ENCODE measurements around the gene KLC4.
"Not testable (repeated sequence)": the region's sequence is repeated elsewhere in the genome, so short reads cannot be mapped to it uniquely, and the experiment has no call there.

The KLC4 gene

DNA sequence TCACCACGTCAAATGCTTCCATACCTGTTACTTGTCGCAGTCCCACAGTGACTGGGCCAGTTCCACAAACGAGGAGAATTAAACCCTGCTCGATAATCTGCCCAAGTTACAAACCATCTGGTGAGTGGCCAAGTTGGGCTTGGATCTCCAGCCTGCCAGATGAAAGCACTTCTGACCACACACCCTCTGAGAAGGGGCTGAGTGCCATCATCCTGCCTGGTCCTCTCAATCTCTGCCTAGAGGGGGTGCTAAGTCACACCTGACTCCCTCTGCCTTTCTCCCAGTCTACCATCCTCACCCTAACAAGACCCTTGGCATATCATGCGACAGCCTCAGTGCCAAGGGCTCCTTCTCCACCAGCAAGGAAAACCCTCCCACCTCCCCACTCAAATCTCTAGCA is 22.2 kb upstream of the KLC4 start:
- DNase-seq = no peak

DNA sequence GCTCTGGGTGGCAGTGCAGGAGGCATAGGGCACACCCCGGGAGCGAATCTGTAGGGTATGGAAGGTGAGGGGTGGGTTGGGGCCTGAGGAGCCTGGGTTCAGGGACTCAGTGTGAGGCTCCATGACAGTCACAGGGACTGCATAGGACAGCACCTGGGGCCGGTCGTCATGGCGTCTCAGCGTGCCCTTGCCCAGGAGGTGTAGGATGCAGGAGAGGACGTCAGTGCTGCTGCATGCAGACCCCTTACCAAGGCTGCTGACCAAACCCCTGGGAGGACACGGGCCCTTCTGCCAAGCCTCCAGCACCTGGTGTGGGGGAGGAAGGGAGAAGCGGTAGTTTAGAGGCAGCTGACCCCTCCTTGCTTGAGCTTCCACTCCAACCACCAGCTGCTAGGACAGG is 21.7 kb upstream of the KLC4 start:
- DNase-seq = no peak

DNA sequence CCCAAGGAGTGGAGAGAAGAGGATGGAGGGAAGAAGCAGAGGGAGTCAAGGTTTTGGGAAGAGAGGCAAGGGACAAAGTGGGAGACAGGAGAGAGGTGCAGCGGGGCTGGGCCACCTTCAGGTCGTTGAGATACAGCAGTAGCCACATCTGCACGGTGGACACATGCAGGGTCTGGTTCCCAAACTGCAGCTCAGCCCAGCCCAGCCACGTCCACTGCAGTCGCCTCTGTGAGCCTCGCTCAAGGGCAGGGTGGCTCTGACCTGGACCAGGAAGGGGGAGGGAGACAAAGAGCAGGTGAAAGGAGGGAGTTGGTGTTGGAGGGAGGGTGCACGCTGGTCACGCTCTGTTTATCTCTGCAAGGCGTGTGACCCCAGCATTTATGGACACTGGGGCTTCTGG is 20.7 kb upstream of the KLC4 start:
- no peak for DNase-seq

DNA sequence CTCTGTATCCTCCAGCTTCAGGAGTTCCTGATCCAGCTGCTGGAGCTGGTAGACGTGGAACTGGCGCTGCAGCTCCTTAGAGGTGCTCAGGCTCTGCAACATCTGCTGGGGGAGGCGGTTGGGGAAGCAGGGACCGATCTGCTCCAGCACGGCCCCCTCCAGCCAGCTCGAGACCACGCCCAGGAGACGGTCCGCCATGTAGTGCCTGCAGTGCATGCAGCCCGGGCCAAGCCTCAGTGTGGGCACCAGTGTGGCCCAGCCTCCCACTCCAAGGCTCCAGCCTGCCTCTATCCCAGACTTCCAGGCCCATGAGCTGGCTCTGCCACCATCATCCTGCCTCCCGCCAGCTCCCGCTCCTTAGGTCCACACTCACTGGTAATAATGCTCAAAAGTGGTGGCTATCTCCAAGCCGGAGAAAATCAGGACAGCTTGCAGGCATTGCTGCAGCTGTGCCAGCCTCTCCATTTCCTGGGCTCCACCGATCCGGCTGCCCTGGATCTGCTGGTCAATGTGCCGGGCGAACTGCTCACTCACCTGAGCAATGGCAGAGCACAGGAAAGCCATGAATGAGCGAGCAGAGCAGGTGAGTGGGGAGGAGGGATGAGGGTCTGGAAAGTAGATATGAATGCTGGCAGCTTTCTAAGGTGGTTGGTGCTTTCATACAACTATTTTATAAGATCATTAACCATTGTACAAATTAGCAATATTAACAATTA is 18.7 kb upstream of the KLC4 start:
- DNase-seq = no peak

DNA sequence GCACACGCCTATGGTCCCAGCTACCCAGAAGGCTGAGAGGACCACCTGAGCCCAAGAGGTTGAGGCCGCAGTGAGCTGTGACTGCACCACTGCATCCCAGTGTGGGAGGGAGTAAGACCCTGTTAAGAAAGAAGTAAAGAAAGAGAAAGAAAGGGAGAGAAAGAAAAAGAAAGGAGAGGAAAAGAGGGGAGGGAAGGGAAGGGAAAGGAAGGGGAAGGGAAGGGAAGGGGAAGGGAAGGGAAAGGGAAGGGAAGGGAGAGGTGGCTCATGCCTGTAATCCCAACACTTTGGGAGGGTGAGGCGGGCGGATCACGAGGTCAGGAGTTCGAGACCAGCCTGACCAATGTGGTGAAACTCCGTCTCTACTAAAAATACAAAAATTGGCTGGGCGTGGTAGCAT is 18.0 kb upstream of the KLC4 start:
- DNase-seq = not testable (repeated sequence)

DNA sequence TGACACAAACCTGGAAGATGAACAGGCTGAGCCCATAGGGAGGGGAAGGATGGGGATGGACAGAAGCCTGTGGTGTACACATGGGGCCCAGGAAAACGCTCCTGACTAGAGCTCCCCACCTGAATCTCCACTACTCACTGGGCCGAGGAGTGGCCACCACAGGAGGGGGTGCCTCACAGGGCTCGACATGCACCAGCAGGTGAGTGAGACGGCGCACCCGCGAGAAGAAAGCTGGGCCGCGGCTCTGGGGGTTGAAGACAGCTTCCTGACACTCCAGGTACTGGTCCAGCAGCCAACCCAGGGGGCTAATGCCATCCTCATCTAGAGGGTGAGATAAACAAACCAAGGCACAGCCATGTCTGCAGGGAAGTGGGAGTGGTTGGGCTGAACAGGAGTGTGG is 16.1 kb upstream of the KLC4 start:
- DNase-seq = no peak

DNA sequence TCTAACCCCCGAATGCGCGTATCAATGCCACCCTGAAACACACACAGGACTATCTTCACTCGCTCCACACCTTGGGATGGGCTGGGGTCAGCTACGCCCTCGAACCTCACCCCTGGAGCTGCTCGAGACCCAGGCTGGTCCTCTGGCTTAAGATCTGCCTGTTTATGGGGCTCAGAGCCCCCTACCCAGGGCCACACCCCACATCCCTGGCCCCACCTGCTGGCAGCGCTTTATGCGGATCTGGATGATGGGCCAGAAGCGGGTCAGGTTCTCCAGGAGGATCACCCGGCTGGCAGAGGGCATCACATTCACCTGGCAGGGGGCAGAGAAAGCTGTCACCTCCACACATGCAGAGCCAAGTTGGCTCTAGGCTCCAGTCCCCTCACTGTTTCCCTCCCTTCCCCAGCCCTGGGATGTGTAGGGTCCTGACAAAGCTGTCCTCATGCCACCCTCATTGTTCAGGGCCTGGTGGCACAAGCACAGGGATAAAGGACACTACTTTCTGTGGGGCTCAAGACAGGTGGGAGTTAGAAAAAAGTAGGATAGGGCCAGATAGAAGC is 14.0 kb upstream of the KLC4 start:
- no peak for DNase-seq

DNA sequence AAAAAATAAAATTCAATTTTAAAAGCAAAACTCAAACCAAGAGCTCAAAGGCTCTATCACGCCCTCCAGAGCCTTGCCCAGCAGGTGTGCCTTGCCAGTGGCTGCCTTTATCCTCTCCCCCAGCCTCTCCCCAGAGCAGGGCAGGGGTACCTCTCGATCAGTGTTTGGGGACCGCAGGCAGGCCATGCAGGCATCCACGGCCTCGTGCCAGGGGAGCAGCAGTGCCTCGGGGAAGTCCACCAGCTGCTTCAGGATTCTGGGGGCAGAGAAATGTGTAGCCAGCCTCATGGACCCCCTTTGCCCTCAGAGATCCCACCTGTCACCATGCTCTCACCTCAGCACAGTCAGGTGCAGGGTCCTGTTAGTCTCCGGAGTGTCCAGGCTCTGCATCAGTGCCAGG is 11.4 kb upstream of the KLC4 start:
- no peak for DNase-seq

DNA sequence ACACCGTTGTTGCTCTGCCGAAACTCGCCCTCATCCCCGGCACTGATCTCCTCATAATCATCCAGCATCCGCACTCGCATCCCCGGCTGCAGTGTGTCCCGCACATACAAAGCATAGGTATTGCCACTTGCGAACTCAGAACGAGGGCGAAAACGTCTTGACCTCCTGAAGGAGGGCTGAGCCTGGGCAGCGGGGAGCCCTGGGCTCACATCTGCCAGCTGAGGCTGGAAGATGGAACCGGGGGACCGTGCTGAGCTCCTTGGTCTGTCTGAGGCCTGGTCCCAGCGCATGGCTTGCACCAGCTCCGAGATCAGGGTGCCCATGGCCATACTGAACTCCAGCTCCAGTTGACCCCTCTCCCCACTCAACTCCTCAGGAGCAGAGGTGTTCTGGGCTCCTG is 8.4 kb upstream of the KLC4 start:
- no peak for DNase-seq

DNA sequence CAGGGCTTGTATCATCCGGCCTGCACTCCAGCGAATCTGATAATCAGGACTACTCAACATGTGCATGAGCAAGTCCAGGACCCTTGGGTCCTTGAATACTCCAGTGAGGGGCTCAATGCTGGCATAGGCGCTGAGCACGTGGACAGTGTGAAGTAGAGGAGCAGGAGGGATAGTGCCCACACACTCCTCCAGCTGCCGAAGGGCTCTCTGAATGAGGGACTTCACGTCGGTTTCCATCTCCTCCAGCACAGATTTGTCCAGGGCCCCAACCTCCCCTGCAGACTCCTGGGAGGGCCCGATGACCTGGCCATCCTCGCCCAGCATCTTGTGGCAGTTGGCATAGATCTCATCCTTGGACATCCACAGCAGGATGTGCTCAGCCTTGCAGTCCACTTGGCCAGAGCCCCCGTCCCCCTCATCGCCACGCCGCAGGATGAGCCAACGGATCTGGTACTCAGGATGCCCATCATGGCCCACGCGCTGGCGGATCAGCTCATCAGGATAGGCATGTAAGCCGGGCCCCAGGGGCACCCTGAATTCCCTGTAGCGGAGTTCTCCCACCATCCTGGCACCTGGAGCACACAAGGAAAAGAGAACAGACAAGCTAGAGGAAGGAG is 7.1 kb upstream of the KLC4 start:
- DNase-seq = no peak

DNA sequence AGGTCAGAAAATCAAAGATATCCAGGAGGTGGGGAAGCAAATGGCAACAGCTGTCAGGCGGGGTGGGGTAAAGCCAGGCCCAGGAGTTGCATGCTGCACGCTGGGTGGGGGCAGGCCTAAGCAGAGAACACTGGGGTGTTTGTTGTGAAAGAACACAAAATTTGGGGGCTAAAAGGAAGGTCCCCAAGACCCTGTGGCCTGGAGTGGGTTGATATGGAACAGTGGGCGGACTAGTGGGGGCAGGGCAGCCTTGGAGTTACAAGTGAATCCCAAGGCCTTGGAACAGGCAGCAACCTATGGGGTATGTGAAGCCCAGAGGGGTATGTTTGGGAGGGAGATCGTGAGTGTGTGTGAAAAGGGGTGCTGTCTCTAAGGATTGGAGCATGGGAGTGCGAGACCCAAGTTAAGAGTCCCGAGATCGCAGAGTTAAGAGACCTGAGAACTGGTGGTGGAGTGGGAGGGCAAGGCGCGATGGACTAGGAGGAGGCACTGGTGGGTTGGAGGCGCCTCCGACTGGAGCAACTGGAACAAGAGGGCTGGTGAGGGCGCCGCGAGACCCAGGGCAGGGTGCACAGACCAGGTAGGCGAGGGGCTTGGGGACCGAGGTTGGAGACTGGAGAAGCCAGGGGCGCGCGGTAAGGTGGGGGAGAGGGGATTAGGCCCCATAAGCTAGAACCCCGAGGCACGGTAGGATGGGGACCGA is 6.4 kb upstream of the KLC4 start:
- DNase-seq = no peak

DNA sequence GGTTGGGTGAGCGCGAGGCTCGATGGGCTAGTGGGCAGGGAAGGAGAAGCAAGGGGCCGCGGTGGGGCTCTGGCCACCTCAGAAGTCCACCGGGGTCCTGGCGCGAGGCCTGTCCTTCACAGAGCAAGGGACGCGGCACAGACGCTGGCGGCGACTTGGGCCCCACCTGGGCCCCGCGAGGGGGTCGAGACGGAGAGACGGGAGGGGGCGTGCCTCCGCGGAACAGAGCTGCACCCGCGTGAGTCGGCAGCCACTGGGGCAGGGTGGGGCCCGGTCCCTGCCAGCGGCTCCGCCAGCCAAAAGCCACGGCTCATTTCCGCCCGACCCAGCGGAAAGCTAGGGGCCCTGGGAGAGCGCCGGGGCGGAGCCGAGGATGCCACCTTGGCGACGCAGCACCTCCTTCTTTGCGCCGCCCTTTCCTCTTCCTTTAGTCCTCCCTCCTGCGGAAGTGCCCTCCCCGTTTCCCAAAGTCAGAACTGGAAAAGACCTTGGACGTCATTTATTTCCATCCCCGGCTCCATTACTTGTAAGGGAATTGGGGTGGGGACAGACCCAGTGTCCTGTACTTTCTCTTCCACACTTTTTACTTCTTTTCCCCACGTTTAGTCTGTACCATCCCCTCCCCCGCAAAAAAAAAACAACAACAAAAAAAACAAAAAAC is 5.8 kb upstream of the KLC4 start, which contains the start of gene CUL7:
Gene CUL7 (minus strand): TSS at position 307 of the 661 bp plus-strand sequence. CDS start 1,063 bp downstream, outside the sequence.
- DNase-seq = peak; percentile 87

DNA sequence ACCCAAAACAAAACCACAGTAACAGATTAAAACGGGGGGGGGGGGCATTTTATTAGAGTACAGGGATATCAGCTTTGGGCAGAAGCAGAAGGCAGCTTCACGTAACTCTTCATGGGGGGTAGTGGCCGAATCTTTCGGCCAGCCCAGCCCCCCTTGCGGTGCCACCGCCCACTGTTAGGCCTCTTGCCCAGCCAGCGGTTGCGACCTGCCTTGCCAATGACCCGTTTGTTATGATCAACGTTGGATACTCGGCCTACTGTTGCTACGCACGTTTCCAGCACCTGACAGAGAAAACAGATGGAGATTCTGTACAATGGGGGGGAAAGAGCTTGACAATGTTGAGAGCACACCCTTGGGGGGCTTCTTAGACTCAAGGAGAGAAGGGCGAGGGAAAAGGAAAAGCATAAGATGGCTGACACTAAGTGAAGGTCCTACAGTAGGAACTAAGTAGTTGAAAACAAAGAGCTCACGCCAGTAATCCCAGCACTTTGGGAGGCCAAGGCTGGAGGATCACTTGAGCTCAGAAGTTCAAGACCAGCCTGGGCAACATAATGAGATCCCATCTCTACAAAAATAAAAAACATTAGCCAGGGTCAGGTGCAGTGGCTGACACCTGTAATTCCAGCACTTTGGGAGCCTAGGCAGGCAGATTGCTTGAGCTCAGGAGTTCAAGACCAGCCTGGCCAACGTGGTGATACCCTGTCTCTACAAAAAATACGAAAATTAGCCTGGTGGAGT is 5.1 kb upstream of the KLC4 start:
- DNase-seq = no peak

DNA sequence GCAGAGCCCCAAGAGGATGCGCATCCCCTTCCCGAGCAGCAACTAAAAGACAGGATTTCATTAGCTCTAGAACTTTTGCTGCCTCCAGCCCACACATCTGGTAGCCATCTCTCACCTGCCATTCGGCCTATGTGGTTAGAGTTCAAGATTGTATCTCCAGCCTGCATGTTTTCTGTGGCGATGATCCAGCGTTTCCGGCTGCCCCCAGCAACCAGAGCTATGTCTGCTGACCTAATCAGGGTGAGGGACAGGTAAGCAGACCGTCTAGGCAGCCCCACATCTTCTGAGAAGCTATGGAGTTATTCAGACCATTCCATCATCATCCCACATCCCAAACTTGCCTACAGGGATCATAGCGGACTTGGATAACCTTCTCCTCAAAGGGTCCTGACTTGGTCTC is 3.5 kb upstream of the KLC4 start:
- DNase-seq = no peak

DNA sequence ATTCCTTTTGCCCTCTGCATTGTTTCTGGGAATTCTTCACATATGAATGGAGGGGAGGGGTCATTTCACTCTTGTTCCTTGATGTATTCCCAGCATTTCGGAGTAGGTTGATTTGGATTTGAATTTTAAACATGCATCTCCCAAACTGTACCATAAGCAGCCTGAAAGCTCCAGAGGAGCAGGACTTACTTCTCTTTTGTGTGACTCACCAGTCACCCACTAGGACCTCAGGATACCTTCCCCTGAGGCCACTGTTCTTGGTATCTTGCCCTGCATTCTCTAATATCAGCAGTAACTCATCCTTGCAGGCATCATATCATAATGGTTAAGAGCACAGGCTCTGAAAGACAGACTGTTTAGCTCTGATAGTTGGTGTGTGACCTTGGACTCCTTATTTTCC is 900 bp upstream of the KLC4 start:
- no peak for DNase-seq

DNA sequence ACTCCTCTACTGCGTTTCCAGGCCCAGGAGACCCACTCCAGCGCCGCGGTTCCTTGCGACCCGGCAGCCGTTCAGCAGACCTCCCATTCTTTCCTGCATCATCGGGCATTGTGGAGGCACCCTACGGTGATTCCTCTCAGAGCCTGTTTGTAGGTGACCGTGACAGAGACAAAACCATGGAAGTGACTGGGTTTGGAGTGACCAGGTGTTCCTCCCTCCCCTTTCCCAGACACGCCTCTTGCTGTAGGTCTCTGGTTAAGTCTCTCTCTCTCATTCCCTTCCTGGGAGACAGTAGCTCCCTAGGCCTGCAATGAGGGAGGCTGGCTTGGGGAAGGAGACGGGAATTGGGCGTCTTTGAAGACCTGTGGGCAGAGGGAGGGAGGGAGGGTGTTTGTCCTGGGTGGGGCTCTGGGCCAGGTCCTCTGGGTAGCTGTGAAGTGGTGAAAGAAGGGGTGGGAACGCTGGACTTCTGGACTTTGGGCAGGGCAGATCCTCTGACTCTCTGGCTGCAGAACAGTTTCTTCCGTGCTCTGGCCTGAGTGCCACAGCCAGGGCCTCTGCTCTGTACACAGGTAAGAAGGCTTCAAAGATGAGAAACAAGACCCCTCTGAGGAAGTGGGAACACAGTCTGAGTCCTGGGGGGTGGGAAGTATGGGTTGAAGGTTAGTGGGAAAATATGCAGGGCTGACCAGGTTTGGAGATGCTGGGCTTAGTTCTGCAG is 763 bp downstream of the KLC4 start:
- no peak for DNase-seq

DNA sequence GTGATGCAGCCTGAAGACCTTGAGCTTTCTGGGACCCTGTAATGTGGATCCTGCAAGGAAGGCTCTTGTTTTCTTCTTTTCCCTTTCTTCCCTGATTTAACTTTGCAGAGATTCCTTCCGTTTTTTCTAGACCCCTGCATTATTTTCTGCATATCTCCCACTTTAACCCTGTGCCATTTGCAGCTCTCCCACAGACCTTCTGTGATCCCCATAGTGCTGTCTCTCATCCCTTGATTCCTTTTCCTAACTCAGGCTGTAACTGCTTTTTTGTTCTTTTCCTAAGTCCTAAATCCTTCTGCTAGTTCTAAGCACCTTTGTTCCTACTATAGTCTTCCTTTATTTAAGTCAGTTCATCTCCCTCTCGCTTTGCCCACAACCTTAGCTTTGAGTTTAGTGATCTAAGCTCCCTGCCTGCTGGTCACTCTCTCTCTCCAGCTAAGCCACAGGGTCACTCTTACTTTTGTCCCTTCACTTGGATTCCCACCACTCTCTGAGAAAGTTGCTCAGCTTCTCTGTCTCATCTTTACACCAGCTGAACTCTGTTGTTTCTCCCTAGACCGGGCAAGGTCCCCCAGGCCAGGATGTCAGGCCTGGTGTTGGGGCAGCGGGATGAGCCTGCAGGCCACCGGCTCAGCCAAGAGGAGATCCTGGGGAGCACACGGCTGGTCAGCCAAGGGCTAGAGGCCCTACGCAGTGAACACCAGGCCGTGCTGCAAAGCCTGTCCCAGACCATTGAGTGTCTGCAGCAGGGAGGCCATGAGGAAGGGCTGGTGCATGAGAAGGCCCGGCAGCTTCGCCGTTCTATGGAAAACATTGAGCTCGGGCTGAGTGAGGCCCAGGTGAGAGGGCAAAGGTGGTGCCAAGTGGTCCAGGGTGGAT is 1.6 kb downstream of the KLC4 start:
- no peak for DNase-seq

DNA sequence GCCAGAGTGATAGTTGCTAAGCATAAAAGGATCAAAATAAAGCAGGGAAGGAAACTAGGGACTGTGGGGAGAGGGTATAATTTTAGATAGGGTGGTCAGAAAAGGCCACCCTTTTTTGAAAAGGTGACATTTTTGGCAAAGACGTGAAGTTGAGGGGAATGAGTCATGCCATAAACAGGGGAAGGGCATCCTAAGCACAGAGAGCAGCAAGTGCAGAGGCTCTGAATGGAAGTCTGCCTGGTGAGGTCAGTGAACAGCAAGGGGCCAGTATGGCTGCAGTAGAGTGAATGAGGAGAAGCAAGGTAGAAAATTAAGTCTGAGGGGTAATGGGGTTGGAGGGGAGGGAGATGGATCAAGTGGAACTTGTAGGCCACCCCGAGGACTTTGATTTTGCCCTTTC is 2.4 kb downstream of the KLC4 start:
- no peak for DNase-seq

DNA sequence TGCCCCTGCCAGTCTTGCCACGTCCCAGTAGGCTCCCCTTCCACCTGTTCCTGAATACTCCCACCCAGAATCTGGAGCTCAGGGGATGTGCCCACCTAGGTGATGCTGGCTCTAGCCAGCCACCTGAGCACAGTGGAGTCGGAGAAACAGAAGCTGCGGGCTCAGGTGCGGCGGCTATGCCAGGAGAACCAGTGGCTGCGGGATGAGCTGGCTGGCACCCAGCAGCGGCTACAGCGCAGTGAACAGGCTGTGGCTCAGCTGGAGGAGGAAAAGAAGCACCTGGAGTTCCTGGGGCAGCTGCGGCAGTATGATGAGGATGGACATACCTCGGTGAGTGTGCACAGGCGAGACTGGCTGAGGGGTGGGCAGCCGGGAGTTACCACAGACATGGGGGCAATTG is 3.4 kb downstream of the KLC4 start:
- no peak for DNase-seq

DNA sequence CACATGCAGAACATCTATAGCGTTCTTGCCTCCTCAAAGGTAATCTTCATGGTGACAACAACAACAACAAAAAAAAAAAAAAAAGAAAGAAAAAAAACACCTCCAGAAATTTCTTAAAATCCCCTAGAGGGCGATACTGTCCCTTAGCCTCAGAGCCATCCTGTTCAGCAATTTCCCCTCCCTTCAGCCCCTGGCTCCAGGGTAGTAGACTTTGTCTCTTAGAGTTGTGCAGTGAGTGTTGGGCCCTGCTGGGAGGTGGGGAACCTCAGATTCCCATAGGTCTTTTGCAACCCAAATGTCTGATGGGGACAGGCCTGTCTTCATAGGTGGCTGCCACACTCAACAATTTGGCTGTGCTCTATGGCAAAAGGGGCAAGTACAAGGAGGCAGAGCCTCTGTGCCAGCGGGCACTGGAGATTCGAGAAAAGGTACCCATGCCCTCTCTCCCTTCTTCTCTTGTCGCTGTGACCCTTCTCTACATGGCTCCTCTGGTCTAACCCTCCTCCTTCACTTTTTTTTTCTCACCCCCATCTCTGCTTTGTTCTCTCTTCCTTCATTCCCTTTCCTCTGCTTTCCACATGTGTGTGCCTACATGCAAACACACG is 10.7 kb downstream of the KLC4 start:
- DNase-seq = no peak
